Mucosa of descending colon (tissue), 3 donors: ENCODE results near the gene ATP8A2. TPM values are rescaled to one million over a fixed set of nuclear protein-coding genes. Genes with fewer than 3 reads are reported as not detected.

ENCODE experiments used
- ATAC-seq: fragments of 200-7000 bp; cut with Tn5 transposase; one replicate; pipeline ENCODE4 v1.9.1; 2020; ENCODE audit warnings: mild to moderate bottlenecking, moderate library complexity
- DNase-seq, 3 donors: peaks; one replicate each; pipeline ENCODE4 v3.0.0-alpha.2; 2020
- H3K36me3 ChIP-seq: fragments of 200-600 bp; one replicate; pipeline ENCODE4 v1.8.0; 2021; ENCODE audit warnings: low read depth, mild to moderate bottlenecking
- H3K4me1 ChIP-seq: fragments of 200-600 bp; one replicate; pipeline ENCODE4 v1.8.0; 2021; ENCODE audit warnings: low read depth, mild to moderate bottlenecking
- H3K4me3 ChIP-seq: fragments of 200-600 bp; one replicate; pipeline ENCODE4 v1.8.0; 2021; ENCODE audit warnings: mild to moderate bottlenecking
- H3K9me3 ChIP-seq: fragments of 200-600 bp; one replicate; pipeline ENCODE4 v1.8.0; 2021; ENCODE audit warnings: mild to moderate bottlenecking
- CTCF ChIP-seq: fragments of 200-600 bp; IDR thresholded peaks from one replicate; pipeline ENCODE4 v1.8.0; 2022; ENCODE audit warnings: antibody characterized with exemption, mild to moderate bottlenecking
- intact Hi-C, 2 donors: fragments of 100-400 bp; cut with DNase I in 1 of 2; cut with micrococcal nuclease in 1 of 2; formaldehyde crosslinking; loops; one replicate each; pipeline versions ENCODE4 v1.11.0 to v1.11.1; 2022; cut with DNase I, micrococcal nuclease
- total RNA-seq, 3 donors: library from RNA; stranded (reverse); fragmentation: NEBNext Ultra II Directional in 2 of 3; extraction: Animal tissue kit (Norgen Biotek cat#: 25700) in 2 of 3; gene quantifications; one replicate each; pipeline versions ENCODE4 v1.2.1 to v1.2.4, GENCODE V29; 2021 to 2023
- donor health status: DM: no; HTN: no; CAD: no; lungs with moderate emphysema.
- donor health status: DM: no; HTN: no; CAD: no.
- donor health status: DM: no; HTN: yes; CAD: no.

Gene ATP8A2
- total RNA-seq, 3 donors from 2014 or later, result 0.22 to 3.6 (median 0.41) TPM

GRCh38 chr13:25847635-25848626, 476.2 kb downstream of the ATP8A2 start:
- intact Hi-C loops, result no loop called here

GRCh38 chr13:25848812-25849745, 477.3 kb downstream of the ATP8A2 start:
- no peaks in the 10 kb centered on the region for H3K36me3 ChIP-seq
- H3K4me3 ChIP-seq, result no peak overlapping the region
- H3K9me3 ChIP-seq, result no peaks in the 10 kb centered on the region
- ATAC-seq (no peak), DNase-seq (no peak)
- TF ChIP-seq CTCF, result no peak
- intact Hi-C loops, result no loop called here
- H3K4me1 ChIP-seq, result no peaks in the 10 kb centered on the region

More at GRCh38 chr13:25847635-25848626, 476.2 kb downstream of the ATP8A2 start:
- no peak for TF ChIP-seq CTCF
- no peaks in the 10 kb centered on the region for H3K9me3 ChIP-seq
- ATAC-seq, result peak; percentile 49
- no peaks in the 10 kb centered on the region for H3K4me1 ChIP-seq
- no peak overlapping the region for H3K4me3 ChIP-seq
- no peaks in the 10 kb centered on the region for H3K36me3 ChIP-seq
- peak in 1 of 3 donors; percentile 8 for DNase-seq

- no peaks in the 10 kb centered on the region for H3K4me1 ChIP-seq
- TF ChIP-seq CTCF, result no peak
- no peak for DNase-seq
- no peaks in the 10 kb centered on the region for H3K9me3 ChIP-seq
- intact Hi-C loops, result no loop called here
- no peak overlapping the region for H3K4me3 ChIP-seq
- ATAC-seq, result peak; percentile 58
- no peaks in the 10 kb centered on the region for H3K36me3 ChIP-seq
Measured at GRCh38 chr13:25857830-25858229, 486.1 kb downstream of the ATP8A2 start.

- no peak for TF ChIP-seq CTCF
- Histone ChIP-seq H3K36me3 (no peaks in the 10 kb centered on the region), H3K9me3 (no peaks in the 10 kb centered on the region), H3K4me3 (no peak overlapping the region), H3K4me1 (no peaks in the 10 kb centered on the region)
- ATAC-seq (no peak), DNase-seq (no peak)
- intact Hi-C loops, result no loop called here
Measured at GRCh38 chr13:25859528-25859927, 487.8 kb downstream of the ATP8A2 start.

- Histone ChIP-seq H3K36me3 (no peaks in the 10 kb centered on the region), H3K9me3 (no peaks in the 10 kb centered on the region), H3K4me1 (no peaks in the 10 kb centered on the region), H3K4me3 (no peak overlapping the region)
- TF ChIP-seq CTCF, result no peak
- no peak for DNase-seq
- ATAC-seq, result no peak
- intact Hi-C loops, result no loop called here
Measured at GRCh38 chr13:25860265-25860664, 488.5 kb downstream of the ATP8A2 start.
